Activated T-cell treated with anti-CD3 and anti-CD28 coated beads, Interleukin-2, amount 50 U/mL, for 72 hours (primary cell): ENCODE results near the gene ASB13. TPM values are rescaled to one million over a fixed set of nuclear protein-coding genes. Genes with fewer than 3 reads are reported as not detected.

Experiments
- ATAC-seq, 2 donors: fragments of 150-1000 bp; cut with Tn5 transposase; replicated peaks in 1 of 2; 2 replicates each; pipeline ENCODE4 v1.10.0; 2021; ENCODE audit warnings: moderate library complexity in 2 of 2, mild to moderate bottlenecking in 1 of 2
- DNase-seq, 2 donors: peaks; one replicate each; pipeline ENCODE4 v3.0.0; 2021 to 2022; ENCODE audit warnings: mixed read lengths in 1 of 2
- H3K27ac Mint-ChIP-seq: one replicate; pipeline ENCODE4 v1.8.0; 2022; ENCODE audit warnings: mild to moderate bottlenecking, moderate library complexity, mixed read lengths
- H3K27me3 Mint-ChIP-seq: one replicate; pipeline ENCODE4 v1.8.0; 2022; ENCODE audit warnings: low read depth, mixed read lengths
- H3K36me3 Mint-ChIP-seq, 2 donors: one replicate each; pipeline ENCODE4 v1.8.0; 2022; ENCODE audit warnings: mixed read lengths in 2 of 2, mild to moderate bottlenecking in 1 of 2; ENCODE audit not compliant: insufficient read depth in 2 of 2
- H3K4me1 Mint-ChIP-seq: one replicate; pipeline ENCODE4 v1.8.0; 2022; ENCODE audit warnings: low read depth, mixed read lengths
- H3K4me3 Mint-ChIP-seq, 2 donors: one replicate each; pipeline ENCODE4 v1.8.0; 2022; ENCODE audit warnings: mild to moderate bottlenecking in 2 of 2, mixed read lengths in 2 of 2, moderate library complexity in 2 of 2
- H3K9me3 Mint-ChIP-seq, 2 donors: one replicate each; pipeline ENCODE4 v1.8.0; 2022; ENCODE audit warnings: mixed read lengths in 2 of 2
- total RNA-seq, 2 donors: library from RNA; stranded (reverse); gene quantifications; one replicate each; pipeline ENCODE4 v1.2.3, GENCODE V29; 2022

ASB13 gene
- total RNA-seq, 2 donors from 2014 or later: 7.0 to 7.8 TPM

- H3K4me1 Mint-ChIP-seq: peaks cover 62% of the 10 kb centered on the region
- H3K36me3 Mint-ChIP-seq: peaks cover 0 to 3% of the 10 kb centered on the region in 2 donors
Measured at GRCh38 chr10:5684971-5685763, 18.8 kb upstream of the ASB13 start.

GRCh38 chr10:5684318-5684970 lies 18.0 kb upstream of the ASB13 start, which contains the start of gene TASOR2:
Gene TASOR2, plus strand, starts transcription at chr10:5684838. Its CDS starts 35,805 bp downstream, at chr10:5720643.
- Mint-ChIP-seq H3K4me1 (peaks cover 62% of the 10 kb centered on the region), H3K27ac (peak within 1 kb of the TSS; percentile 98), H3K9me3 (no peaks in the 10 kb centered on the region), H3K27me3 (peaks cover 11% of the 10 kb centered on the region), H3K36me3 (peaks cover 0 to 3% of the 10 kb centered on the region in 2 donors), H3K4me3 (peak within 1 kb of the TSS; percentile 97 to 99)
- DNase-seq (peak; percentile 96 to 97), ATAC-seq (peak; percentile 75 to 79)

More at GRCh38 chr10:5684971-5685763, 18.8 kb upstream of the ASB13 start:
- ATAC-seq (peak; percentile 67 to 75), DNase-seq (peak; percentile 75 to 84)
- Mint-ChIP-seq H3K27me3 (peaks cover 4% of the 10 kb centered on the region), H3K4me3 (peak overlapping the region; percentile 97 to 99), H3K27ac (peak overlapping the region; percentile 98), H3K9me3 (no peaks in the 10 kb centered on the region)

- peaks cover 49% of the 10 kb centered on the region for H3K4me1 Mint-ChIP-seq
- ATAC-seq: peak; percentile 34 to 55
- peak overlapping the region; percentile 31 for H3K27ac Mint-ChIP-seq
- peaks cover 0 to 3% of the 10 kb centered on the region in 2 donors for H3K36me3 Mint-ChIP-seq
- peak overlapping the region; percentile 23 to 64 for H3K4me3 Mint-ChIP-seq
- no peaks in the 10 kb centered on the region for H3K9me3 Mint-ChIP-seq
- no peak for DNase-seq
- H3K27me3 Mint-ChIP-seq: peaks cover 19% of the 10 kb centered on the region
Measured at GRCh38 chr10:5683065-5683464, 16.7 kb upstream of the ASB13 start.

GRCh38 chr10:5681930-5682329 lies 15.5 kb upstream of the ASB13 start:
- peak overlapping the region in 1 of 2 donors; percentile 64 for H3K4me3 Mint-ChIP-seq
- no peak for ATAC-seq
- no peaks in the 10 kb centered on the region for H3K9me3 Mint-ChIP-seq
- peaks cover 0 to 3% of the 10 kb centered on the region in 2 donors for H3K36me3 Mint-ChIP-seq
- H3K27ac Mint-ChIP-seq: no peak overlapping the region
- H3K4me1 Mint-ChIP-seq: peaks cover 37% of the 10 kb centered on the region
- H3K27me3 Mint-ChIP-seq: peaks cover 19% of the 10 kb centered on the region
- DNase-seq: no peak

GRCh38 chr10:5679606-5680005 lies 13.2 kb upstream of the ASB13 start:
- Mint-ChIP-seq H3K4me3 (no peak overlapping the region), H3K27ac (no peak overlapping the region), H3K9me3 (no peaks in the 10 kb centered on the region), H3K27me3 (peaks cover 19% of the 10 kb centered on the region), H3K36me3 (no peaks in the 10 kb centered on the region), H3K4me1 (peaks cover 22% of the 10 kb centered on the region)
- ATAC-seq: no peak
- no peak for DNase-seq

- Mint-ChIP-seq H3K27ac (no peak overlapping the region), H3K9me3 (peaks cover 0 to under 1% of the 10 kb centered on the region in 2 donors), H3K4me1 (peaks cover 17% of the 10 kb centered on the region), H3K27me3 (peaks cover 19% of the 10 kb centered on the region), H3K36me3 (peaks cover under 1 to 1% of the 10 kb centered on the region in 2 donors), H3K4me3 (no peak overlapping the region)
- ATAC-seq (no peak), DNase-seq (no peak)
Measured at GRCh38 chr10:5679037-5679435, 12.6 kb upstream of the ASB13 start.

GRCh38 chr10:5678397-5679036 lies 12.1 kb upstream of the ASB13 start:
- no peak overlapping the region for H3K4me3 Mint-ChIP-seq
- ATAC-seq (no peak), DNase-seq (no peak)
- peaks cover 0 to 2% of the 10 kb centered on the region in 2 donors for H3K9me3 Mint-ChIP-seq
- peaks cover 2 to 3% of the 10 kb centered on the region in 2 donors for H3K36me3 Mint-ChIP-seq
- H3K27ac Mint-ChIP-seq: no peak overlapping the region
- H3K4me1 Mint-ChIP-seq: peaks cover 14% of the 10 kb centered on the region
- H3K27me3 Mint-ChIP-seq: peaks cover 19% of the 10 kb centered on the region

GRCh38 chr10:5670662-5671375 lies 4.4 kb upstream of the ASB13 start:
- Mint-ChIP-seq H3K4me1 (peaks cover 14% of the 10 kb centered on the region), H3K36me3 (peaks cover 5 to 6% of the 10 kb centered on the region in 2 donors), H3K27me3 (peaks cover 6% of the 10 kb centered on the region), H3K9me3 (peaks cover 1 to 8% of the 10 kb centered on the region in 2 donors), H3K4me3 (no peak overlapping the region), H3K27ac (no peak overlapping the region)
- ATAC-seq (no peak), DNase-seq (no peak)

- H3K9me3 Mint-ChIP-seq: peaks cover 1 to 8% of the 10 kb centered on the region in 2 donors
- no peak for DNase-seq
- no peak overlapping the region for H3K4me3 Mint-ChIP-seq
- H3K27ac Mint-ChIP-seq: no peak overlapping the region
- no peak for ATAC-seq
- peaks cover 6% of the 10 kb centered on the region for H3K27me3 Mint-ChIP-seq
- peaks cover 5 to 6% of the 10 kb centered on the region in 2 donors for H3K36me3 Mint-ChIP-seq
- peaks cover 19% of the 10 kb centered on the region for H3K4me1 Mint-ChIP-seq
Measured at GRCh38 chr10:5669604-5670003, 3.2 kb upstream of the ASB13 start.

- Mint-ChIP-seq H3K36me3 (peaks cover 3% of the 10 kb centered on the region in 2 donors), H3K4me3 (no peak overlapping the region), H3K9me3 (peaks cover 1 to 4% of the 10 kb centered on the region in 2 donors), H3K27ac (no peak overlapping the region), H3K27me3 (peaks cover 6% of the 10 kb centered on the region), H3K4me1 (peaks cover 29% of the 10 kb centered on the region)
- ATAC-seq (no peak), DNase-seq (no peak)
Measured at GRCh38 chr10:5668429-5668828, 2.0 kb upstream of the ASB13 start.

GRCh38 chr10:5666841-5667630 lies 641 bp upstream of the ASB13 start:
- DNase-seq (no peak), ATAC-seq (no peak)
- Mint-ChIP-seq H3K4me3 (peak overlapping the region; percentile 88 to 95), H3K27me3 (peaks cover 6% of the 10 kb centered on the region), H3K27ac (no peak overlapping the region), H3K9me3 (no peaks in the 10 kb centered on the region), H3K4me1 (peaks cover 29% of the 10 kb centered on the region), H3K36me3 (peaks cover 0 to 3% of the 10 kb centered on the region in 2 donors)
